Measurements from ENCODE around the gene PFKL.

- TF ChIP-seq CTCF (IDR thresholded peaks at IDR 0.05; ENCODE audit: insufficient read depth, low read length) (no peak), POLR2AphosphoS5 (IDR thresholded peaks at IDR 0.05; ENCODE audit: low read depth) (no peak), REST (IDR thresholded peaks at IDR 0.05; ENCODE audit: insufficient replicate concordance, low read depth) (no peak)
These were observed 56.3 kb downstream of the PFKL start for GRCh38 chr21:44356160-44356559.

Data from HL-60 (cell line).